HuH-7.5 (cell line): ENCODE measurements around the gene ADCK1.
"Not testable (repeated sequence)": the region's sequence is repeated elsewhere in the genome, so short reads cannot be mapped to it uniquely, and the experiment has no call there.

ENCODE experiments used
- DNase-seq: peaks from one replicate; pipeline ENCODE4 v3.0.0; 2011; ENCODE audit warnings: low spot score

ADCK1 gene

DNA sequence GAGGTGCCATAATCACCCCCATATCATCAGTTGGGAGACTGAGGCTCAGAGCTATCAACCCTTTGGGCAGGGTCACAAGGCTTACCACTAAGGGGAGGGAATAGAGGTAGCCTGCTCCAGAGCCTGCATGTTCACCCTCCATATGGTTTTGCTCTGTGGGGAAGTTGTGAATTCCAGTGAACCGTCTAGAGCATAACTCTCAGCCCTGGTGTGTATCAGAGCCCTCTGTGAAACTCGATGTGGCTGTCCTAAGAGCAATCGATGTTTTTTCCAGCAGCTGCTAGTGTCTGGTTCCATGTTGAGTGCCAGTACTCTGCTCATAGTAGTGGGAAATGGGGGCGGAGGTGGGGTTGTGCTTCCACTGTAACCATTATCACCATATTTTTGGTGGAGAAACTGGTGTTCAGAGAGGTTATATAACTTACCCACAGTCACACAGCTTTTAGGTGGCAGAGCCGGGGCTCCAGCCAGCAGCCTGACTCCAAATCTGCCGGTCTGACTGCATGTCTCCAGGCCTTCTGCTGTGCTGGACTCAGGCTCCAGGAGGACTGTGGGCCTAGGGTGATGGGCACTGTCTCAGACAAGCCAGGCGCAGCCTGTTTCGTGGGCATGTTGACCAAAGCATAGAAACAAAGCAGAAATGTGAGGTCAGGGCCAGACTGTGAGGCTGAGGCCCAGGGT lies 104.2 kb downstream of the ADCK1 start:
- no peak for DNase-seq

DNA sequence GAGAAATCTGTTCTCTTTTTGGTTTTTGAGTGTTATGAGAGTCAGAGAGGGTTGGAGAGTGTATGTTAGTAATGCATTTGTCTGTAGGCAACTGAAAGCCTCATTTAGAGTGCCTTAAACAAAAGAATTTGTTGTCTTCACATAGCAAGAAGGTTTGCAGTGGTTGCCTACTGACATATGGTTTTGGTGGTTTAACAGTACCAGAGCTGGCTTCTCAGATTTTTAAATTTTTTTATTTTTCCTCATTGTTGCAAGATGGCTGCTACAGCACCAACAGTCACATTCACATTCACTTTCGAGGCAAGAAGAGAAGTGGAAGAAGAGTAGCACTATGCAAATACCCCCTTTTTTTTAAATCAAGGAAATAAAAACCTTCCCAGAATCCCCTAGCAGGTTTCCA lies 106.5 kb downstream of the ADCK1 start:
- DNase-seq: no peak

DNA sequence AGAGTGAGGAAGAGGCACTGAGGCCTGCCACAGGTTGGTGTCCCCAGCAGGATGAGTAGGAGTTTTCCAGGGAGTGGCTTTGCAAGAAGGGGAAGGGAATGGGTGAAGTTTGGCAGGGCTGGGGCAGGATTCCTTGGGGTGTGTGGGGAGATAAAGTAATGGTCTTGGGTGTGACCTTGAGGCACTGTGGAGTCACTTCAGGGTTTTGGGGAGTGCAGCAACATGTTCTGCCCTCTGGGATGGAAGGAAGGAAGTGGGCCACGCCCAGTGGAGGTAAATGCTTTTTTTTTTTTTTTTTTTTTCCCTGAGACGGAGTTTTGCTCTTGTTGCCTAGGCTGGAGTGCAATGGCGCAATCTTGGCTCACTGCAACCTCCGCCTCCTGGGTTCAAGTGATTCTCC lies 108.9 kb downstream of the ADCK1 start:
- no peak for DNase-seq

DNA sequence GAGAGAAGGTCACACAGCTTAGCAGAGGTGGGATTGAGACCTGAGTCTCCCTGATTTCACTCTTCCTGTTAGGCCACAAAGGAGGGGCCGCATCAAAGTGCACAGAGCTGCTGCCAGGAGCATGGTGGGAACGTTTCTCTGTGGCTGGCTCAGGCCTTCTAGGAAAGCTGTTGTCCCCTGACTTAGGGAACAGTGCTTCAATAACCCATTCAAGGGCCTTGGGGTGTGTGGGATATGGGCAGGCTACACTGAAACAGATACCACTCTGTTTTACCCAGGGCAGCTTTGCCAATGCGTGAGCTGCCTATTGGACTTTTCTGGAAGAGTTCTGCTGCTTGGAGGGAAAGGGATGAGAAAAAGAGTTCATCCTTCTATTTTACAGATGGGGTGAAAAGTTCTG lies 110.0 kb downstream of the ADCK1 start:
- no peak for DNase-seq

DNA sequence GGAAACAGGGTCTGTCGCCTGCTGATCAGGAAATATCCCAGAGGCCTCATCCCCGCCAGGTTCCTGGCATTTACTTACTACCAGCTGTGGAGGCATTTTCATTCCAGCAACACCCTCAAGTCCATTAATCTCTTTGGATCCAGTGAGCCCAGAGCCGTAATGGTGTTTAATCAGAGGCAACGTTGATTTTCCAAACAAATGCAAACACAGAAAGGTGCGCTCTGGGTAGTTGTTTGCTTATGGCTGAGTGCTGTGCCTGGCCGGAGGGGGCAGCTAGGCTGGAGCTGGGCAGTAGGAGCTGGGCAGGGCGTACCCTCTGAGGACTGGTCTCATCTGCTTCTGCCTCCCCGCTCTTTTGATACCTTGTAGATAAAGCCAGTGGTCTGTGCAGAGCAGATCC lies 110.6 kb downstream of the ADCK1 start:
- DNase-seq: no peak

DNA sequence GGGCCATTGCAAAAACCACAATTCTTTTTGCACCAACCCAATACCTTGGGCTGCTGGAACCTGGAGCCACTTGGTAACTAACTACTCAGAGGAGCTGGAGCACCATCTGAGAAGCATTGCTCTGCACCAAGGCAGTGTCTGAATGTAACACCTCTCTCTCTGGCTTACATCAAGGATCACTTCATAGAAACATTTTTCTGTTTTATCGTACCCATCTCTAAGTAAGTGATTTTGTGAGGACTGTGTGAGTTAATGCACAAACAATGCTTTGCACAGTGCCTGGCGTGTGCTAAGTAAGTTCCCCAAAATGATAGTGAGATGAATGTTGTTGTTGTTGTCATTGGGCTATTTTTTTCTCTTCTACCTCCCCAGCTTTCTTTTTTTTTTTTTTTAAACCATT lies 111.4 kb downstream of the ADCK1 start:
- no peak for DNase-seq

DNA sequence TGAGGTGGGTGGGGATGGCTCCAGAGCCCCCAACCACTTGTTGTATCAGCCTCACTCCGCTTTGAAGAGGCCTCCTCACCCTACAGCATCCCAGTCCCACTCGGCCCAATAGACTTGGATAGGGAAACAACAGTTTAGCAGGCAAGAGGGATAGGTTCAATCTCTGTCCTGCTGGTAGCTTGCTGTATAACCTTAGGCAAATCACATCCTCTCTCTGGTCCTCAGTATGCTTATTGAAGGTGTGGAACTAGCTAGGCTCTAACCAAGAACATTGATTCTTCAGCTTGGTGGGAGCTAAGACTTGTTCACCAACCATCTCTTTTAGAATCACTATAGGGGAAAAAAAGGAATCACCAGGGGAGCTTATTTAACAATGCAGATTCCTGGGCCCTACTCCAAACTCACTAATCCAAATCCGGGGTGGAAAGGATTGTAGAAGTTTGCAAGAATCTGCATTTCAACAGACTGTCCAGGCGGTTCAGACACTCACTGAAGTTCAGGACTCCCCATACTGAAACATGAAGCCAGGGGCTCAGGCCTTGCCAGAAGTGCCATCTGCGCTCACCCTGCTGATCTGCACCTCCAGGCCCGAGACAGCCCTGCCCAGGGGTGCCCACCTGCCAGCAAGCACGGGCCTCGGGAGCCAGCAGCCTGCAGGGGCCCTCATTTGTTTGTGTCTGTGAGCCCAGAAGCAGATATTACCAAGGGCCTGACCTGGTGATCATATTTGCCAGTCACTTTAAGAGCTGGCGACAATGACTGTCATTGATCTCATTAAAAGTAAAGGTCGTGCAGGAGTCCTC lies 113.0 kb downstream of the ADCK1 start:
- no peak for DNase-seq

DNA sequence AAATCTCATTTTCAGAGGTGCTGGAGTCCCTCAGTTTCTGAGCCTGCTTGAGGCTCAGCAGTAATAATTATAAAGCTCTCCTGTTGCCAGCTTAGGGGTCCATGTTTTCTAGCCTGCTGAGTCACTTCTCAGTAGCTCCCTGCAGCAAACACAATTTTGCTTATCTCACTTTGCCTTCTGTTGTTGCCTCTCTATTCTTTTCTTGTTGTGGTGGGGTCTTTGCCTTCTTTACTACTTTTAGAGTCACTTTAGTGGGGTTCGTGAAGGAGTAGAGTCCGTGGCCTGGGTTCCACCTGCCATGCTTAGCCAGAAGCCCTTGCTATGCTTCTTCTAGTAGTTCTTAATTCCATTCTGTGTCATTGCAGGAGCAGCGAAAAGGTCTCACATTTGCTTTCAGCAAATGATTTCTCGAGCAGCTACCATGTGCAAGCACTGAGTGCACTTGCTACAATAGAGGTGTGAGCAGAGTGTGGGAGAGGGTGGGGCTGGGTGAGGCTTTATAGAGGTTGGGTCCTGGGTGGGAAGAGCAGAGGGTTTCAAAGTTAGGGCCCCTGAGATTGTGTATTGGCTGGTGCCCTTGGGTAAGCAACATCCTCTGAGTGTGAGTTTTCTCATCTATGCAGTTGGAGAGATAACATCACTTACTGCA lies 114.3 kb downstream of the ADCK1 start:
- DNase-seq: no peak

DNA sequence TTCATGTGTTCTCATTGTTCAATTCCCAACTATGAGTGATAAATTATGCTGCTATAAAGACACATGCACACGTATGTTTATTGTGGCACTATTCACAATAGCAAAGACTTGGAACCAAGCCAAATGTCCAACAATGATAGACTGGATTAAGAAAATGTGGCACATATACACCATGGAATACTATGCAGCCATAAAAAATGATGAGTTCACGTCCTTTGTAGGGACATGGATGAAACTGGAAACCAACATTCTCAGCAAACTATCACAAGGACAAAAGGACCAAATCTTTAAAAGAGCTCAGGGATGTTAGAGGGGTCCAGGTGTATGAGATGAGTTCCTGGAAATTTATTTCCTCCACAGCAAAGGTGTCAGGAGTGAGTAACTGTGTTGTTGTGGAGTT lies 115.5 kb downstream of the ADCK1 start:
- not testable (repeated sequence) for DNase-seq

DNA sequence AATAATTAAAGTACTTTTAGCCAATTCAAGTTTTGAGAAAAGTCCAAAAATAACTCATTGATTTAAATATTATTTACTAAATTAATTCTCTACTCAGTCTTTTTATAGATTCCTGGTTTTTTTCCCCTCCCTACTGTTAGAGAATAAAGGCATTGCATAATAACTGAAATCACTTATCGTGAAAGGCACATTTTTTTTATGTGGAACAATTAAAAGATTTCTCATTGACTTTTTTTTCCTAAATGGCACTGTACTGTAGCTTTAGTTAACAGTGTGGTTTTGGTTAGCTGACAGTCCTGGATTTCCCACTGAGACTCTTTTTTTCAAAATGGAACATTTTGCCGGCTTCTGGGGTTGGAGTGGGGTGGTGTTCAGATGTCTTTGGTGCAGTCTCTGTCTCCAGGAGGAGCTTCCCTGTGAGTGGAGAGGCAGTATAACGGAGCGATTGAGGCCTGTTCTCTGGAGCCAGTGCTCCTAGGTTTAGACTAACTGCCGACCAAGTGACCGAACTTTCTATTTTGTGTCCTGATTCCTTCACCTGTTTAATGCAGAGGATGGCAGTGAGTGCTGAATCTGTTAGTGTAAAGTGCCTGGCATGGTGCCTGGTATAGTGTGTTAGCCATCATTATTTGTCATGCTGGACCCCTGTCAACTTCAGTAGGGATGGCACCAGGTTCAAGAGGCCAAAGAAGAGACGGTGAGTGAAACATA lies 117.7 kb downstream of the ADCK1 start:
- DNase-seq: no peak

DNA sequence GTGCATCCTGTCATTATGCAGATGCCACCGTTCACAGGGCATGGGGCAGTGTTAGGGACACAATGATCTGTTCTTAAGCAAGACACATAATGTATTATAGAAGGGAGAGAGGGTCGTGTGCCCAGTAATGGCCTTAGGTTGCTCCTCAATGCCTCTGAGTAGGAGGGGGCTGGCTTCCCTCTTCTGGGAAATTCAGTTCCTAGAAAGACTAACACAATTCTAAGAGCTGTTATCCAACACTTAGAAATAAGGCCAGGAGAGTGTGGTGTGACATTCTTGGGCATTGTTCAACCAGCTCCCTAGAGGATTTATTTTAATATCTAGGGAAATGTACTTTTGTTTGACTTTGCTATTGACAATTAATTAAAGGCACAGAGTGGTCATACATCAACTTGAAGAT lies 118.5 kb downstream of the ADCK1 start:
- DNase-seq: no peak

DNA sequence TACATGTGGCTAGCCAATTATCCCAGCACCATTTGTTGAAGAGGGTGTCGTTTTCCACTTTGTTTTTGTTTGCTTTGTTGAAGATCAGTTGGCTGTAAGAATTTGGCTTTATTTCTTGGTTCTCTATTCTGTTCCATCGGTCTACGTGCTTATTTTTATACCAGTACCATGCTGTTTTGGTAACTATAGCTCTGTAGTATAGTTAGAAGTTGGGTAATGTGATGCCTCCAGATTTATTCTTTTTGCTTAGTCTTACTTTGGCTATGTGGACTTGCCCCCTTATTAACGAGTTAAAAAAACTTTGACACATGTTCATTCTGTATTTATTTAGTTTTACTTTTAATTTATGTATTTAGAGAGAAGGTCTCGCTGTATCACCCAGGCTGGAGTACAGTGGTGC lies 120.4 kb downstream of the ADCK1 start:
- no peak for DNase-seq

DNA sequence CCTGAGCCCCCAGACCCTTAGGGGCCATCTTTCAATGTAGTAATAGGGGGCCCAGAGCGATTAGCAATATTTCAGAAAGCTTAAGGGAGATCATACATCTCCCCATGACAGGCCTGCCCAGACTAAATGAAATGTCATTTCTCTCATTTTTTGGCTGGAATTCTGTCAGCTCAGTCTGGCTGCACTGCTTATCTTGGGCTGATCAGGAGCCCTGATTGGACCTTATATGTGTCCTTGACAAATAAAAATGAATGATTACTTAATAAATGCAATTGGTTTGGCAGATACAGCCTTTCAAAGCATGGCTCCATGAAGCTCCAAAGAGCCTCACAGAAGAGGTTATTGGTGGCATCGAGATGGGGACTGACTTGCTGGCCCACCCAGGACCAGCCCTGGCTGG lies 121.9 kb downstream of the ADCK1 start:
- DNase-seq: no peak

DNA sequence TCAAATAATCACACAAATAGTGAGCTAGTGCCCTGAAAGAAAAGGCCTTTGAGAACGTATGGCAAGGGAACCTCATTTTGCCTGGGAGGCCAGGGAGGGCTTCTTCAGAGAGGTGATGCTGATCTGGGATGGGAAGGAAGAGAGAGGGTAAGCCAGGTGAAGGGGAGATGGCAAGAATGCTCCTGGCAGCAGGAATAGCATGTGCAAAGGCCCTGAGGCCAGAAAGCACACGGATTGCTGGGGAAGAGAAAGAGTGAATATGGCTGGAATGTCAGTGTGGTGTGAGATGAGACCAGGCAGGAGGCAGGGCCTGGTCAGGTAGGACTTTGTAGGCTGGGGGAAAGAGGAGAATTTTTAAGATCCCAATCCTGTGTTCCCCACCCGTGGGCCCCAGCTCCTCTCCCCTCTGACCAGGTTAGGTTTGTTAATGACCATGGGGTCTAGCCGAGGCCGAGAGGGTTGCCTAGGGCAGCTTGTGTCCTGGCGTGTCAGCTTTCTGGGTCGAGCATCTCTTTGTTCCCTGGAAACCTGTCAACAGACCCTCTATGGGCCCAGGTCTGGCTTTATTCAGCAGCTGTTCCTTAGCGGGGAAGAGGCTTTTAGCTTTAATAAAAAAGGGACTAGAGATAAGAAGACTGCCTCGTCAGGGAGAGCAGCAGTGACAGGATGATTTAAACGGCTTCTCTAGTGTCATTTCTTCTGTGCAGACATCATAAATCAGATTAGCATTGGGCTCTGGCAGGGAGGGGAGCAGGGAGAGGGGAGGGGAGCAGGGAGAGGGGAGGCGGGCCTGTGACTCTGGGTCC lies 123.4 kb downstream of the ADCK1 start:
- DNase-seq: no peak

DNA sequence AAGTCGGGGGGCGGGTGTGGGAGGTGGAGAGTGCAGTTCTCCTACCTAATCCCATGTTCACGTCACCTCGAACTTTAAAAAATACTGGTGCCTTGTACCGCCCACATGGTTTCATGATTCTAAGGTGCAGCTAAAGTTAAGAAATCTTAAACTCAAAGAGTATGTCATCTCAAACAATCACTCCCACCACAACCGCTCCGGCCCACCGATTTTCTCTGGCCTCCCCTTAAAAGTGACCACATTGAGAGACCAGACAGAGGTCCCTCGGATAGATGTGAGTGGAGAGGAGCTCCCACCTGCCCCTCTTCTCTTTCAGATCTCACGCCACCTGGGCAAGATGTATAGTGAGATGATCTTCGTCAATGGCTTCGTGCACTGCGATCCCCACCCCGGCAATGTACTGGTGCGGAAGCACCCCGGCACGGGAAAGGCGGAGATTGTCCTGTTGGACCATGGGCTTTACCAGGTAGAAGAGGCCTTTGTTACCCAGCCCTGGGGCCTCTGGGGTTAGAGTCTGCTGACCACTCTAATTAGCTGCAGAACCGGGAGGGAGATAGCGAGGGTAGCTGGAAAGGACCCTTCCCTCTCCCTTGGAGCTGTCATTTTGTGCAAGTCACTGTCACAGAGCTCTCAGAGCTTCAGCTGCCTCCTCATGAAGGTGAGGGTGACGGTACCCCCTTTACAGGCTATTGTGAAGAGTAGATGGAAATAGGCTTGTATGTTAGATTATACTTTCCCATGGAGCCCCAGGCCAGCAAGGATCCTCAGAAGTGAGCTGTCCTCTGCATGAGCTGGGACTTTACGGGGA lies 124.4 kb downstream of the ADCK1 start:
- no peak for DNase-seq

DNA sequence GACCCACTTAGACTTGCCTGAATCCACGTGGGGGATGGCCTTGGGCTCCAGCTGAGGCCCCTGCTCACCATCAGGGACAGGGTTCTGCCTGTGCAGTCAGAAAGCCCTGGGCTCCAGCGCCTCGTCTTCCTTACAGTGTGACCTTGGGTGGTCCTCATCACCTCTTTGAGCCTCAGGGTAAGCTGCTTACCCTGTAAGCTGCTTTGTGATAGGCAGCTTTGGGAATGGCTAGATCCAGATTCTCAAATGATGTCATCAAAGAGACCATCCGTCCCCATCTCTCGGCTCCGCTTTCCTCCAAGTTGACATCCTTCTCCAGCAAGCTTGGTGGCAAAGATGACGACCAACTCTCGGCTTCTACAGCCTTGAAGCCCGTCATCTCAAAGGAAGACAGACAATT lies 127.0 kb downstream of the ADCK1 start:
- DNase-seq: no peak

DNA sequence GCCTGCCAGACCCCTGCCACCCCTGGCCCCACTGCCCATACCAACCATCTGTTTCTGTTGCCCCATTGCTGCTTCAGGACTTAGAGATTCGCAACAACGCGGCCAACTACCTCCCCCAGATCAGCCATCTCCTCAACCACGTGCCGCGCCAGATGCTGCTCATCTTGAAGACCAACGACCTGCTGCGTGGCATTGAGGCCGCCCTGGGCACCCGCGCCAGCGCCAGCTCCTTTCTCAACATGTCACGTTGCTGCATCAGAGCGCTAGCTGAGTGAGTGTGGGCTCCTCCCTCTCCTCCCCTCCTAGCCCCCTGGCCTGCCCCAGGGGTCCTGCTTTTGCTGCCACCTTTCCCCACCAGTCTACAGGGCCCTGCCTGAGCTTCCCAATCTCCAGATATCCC lies 131.5 kb downstream of the ADCK1 start:
- no peak for DNase-seq

DNA sequence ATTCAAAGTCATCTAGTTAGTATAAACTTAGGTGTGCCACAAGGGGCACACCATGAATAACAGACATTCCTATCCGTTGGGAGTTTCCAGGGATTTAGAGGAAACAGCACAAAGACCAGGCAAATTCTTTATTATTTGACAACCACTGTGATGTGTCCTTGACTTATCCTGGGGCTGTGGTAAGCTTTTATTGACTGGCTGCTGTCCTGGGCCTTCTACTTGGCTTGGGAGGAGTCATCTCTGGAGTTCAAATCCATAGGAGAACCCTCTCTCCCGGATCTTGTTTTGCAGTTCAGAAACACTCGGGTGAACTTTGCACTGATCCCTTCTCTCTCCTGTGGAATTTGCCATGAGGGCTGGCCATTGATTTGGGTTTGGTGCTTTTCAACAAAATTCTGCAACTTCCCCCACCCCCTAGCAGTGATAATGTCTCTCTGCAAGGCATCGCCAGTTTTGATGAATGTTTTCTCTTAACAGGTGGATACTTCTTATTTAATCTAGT lies 136.3 kb downstream of the ADCK1 start:
- no peak for DNase-seq

DNA sequence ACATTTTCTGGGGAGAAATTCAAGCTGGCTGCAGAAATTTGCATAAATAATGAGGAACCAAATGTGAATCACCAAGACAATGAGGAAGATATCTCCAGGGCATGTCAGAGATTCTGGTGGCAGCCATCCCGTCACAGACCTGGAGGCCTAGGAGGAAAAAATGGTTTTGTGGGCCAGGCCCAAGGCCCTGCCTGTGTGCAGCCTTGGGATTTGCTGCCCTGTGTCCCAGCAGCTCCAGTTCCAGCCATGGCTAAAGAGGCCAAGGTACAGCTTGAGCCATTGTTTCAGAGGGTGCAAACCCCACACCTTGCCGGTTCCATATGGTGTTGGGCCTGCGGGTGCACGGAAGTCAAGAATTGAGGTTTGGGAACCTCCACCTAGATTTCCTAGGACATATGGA lies 147.5 kb downstream of the ADCK1 start:
- no peak for DNase-seq

DNA sequence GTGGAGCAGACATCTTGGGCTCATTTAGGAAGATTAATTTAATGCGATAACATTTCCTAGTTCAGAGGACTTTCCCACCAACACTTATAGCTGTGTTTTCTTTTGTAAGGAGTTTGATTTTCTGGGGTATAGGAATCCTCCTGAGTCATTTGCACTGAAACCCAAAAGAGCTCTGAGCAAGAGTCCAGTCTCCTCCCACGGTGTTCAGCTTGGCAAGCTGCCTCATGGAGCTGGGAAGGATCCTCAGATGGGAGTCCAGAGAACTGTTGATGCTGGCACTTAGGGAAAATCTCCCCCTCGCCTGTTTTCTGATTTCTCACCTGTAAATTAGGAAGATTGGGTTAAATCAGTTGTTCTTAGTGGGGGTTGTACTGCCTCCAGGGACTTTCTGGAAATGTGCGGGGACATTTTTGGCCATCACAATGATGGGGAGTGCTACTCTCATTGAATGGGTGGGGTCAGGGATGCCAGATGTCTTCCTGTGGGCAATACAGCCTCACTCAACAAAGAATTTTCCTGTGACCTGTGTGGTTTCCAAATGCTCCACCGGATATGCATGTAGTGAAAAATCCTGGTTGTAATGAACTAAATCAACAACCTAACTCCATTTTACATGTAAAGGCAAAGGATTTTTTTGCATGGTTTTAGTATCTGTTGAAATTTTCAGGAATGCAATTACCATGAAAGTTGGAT lies 150.6 kb downstream of the ADCK1 start:
- no peak for DNase-seq
